ENCODE data around the gene NISCH.

Gene NISCH

GRCh38 chr3:52527732-52528585 lies 72.6 kb downstream of the NISCH start:
- no peak for DNase-seq

- DNase-seq = no peak
Observed at GRCh38 chr3:52528586-52529375, 73.4 kb downstream of the NISCH start.

- no peak for DNase-seq
Observed at GRCh38 chr3:52529376-52530333, 74.3 kb downstream of the NISCH start.

GRCh38 chr3:52530918-52531826 lies 75.8 kb downstream of the NISCH start:
- DNase-seq = no peak

GRCh38 chr3:52531860-52532516 lies 76.6 kb downstream of the NISCH start:
- DNase-seq = no peak

- no peak for DNase-seq
Observed at GRCh38 chr3:52532517-52532837, 77.1 kb downstream of the NISCH start.

GRCh38 chr3:52532838-52533622 lies 77.6 kb downstream of the NISCH start:
- DNase-seq = no peak

- DNase-seq = peak; percentile 35
Observed at GRCh38 chr3:52533623-52534280, 78.3 kb downstream of the NISCH start, which contains the start of gene NT5DC2. Gene NT5DC2, minus strand, starts transcription at chr3:52533857. Its CDS starts 120 bp downstream, at chr3:52533737.

- DNase-seq = no peak
Observed at GRCh38 chr3:52534281-52535183, 79.1 kb downstream of the NISCH start.

- no peak for DNase-seq
Observed at GRCh38 chr3:52535411-52536111, 80.2 kb downstream of the NISCH start.

GRCh38 chr3:52536112-52536368 lies 80.6 kb downstream of the NISCH start:
- no peak for DNase-seq

GRCh38 chr3:52536369-52537164 lies 81.2 kb downstream of the NISCH start, which contains the start of gene UQCC5:
Gene UQCC5, plus strand, starts transcription at chr3:52536605. Its CDS starts 151 bp downstream, at chr3:52536756.
- peak; percentile 93 for DNase-seq

GRCh38 chr3:52537165-52537620 lies 81.8 kb downstream of the NISCH start:
- DNase-seq = no peak

- DNase-seq = no peak
Observed at GRCh38 chr3:52537726-52538421, 82.5 kb downstream of the NISCH start.

GRCh38 chr3:52539010-52539653 lies 83.7 kb downstream of the NISCH start:
- no peak for DNase-seq

GRCh38 chr3:52541050-52541449 lies 85.6 kb downstream of the NISCH start:
- DNase-seq = no peak

Data from activated T-cell treated with anti-CD3 and anti-CD28 coated beads for 4 hours (primary cell).